Esophagus squamous epithelium (tissue), 5 donors: ENCODE results near the gene SYNE3. TPM values are rescaled to one million over a fixed set of nuclear protein-coding genes. Genes with fewer than 3 reads are reported as not detected.

ENCODE experiments used
- DNase-seq: peaks from one replicate; lab custom pipeline; 2025; lab: John Stamatoyannopoulos, UW
- H3K27ac ChIP-seq, 4 donors: fragments of 200-600 bp; sonication (generic); one replicate each; pipeline ENCODE4 v1.5.1; 2016 to 2019; ENCODE audit warnings: mild to moderate bottlenecking in 1 of 4
- H3K27me3 ChIP-seq, 4 donors: fragments of 200-600 bp; sonication (generic); 1 replicate in 3 of 4; 2 replicates in 1 of 4; pipeline versions ENCODE4 v1.5.1 to v1.6.0; 2017 to 2021; ENCODE audit warnings: antibody characterized with exemption in 1 of 4
- H3K36me3 ChIP-seq, 3 donors: fragments of 200-600 bp; sonication (generic); one replicate each; pipeline ENCODE4 v1.5.1; 2016 to 2019
- H3K4me1 ChIP-seq, 3 donors: fragments of 200-600 bp; sonication (generic); one replicate each; pipeline ENCODE4 v1.5.1; 2017 to 2019
- H3K4me3 ChIP-seq, 4 donors: fragments of 200-600 bp; sonication (generic); 1 replicate in 3 of 4; 2 replicates in 1 of 4; pipeline ENCODE4 v1.5.1; 2016 to 2019; ENCODE audit warnings: mild to moderate bottlenecking in 2 of 4, moderate library complexity in 1 of 4
- H3K9me3 ChIP-seq, 3 donors: fragments of 200-600 bp; sonication (generic); one replicate each; pipeline ENCODE4 v1.5.1; 2016 to 2019
- CTCF ChIP-seq, 6 experiments: fragments of 450-650 bp in 4 of 6; fragments of 200-600 bp in 2 of 6; sonication (generic) in 2 of 6; IDR thresholded peaks; one replicate each; pipeline ENCODE4 v1.5.1; 2016 to 2019; ENCODE audit warnings: antibody characterized with exemption in 6 of 6, mild to moderate bottlenecking in 4 of 6, moderate library complexity in 4 of 6
- POLR2A ChIP-seq, 4 donors: fragments of 450-650 bp; IDR thresholded peaks; one replicate each; pipeline ENCODE4 v1.6.1; 2017; ENCODE audit warnings: antibody characterized with exemption in 4 of 4, mild to moderate bottlenecking in 4 of 4, moderate library complexity in 3 of 4
- WGBS, 2 donors: methylation state at CpG; one replicate each; pipeline ENCODE4 v1.1.5; 2018; 5-methylcytosine and 5-hydroxymethylcytosine counted together
- intact Hi-C: fragments of 100-400 bp; cut with DNase I; formaldehyde crosslinking; loops from one replicate; pipeline ENCODE4 v1.15.0; 2022
- total RNA-seq, 4 donors: library from RNA; depleted of rRNA; stranded (reverse); fragments of >200 nt; gene quantifications; one replicate each; pipeline ENCODE4 v1.1.0, GENCODE V29; 2016
- donor health status: DM: yes; HTN: yes; CAD: no.

The SYNE3 gene
- total RNA-seq, 4 donors from 2014 or later = 1.5 to 11.6 (median 5.5) TPM

DNA sequence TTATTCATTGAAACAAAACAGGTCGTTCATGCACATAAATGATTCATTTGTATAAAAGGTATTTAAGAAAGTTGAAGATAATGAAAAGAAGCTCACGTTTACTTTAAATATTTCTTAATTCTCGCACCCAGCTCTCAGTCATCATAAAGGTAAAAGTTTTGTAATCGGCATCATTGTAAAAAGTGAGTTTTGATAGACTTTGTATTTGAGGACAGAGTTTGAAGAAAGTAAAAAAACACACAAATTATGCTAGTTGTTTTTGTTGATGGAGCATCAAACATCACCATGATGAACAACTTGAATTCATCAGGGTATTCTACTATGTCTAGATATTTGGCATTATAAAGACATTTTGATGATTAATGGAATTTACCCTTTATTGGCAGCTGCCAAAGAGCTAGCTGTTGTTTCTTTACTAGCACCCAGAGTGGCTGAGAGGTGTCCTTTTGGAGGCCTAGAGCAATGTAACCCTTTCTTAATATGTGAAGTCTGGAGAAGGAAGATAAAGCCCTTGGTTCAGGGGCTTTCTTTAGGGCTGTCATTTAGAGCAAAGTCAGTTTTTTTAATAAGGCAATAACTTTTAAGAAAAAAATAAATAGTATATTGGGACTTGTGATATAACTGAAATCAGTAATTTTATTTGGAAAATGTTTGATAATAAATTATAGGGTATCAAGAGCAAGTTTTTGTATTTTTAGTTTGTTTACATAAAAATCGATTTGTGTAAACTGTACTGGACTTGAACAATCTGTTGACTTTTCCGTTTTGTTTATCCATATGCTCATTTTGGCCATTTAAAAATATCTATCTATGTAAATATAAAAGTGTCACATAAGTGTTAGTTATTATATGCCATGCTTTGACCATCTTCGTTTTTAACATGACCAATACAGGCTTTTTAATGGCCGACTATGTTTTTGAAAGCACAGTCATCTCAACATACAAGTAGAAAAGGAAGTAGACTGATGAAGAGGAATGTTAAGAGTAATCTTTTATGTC, 25.8 kb upstream of the SYNE3 start:
- Histone ChIP-seq H3K4me1 (peaks cover 0 to 22% (median 9%) of the 10 kb centered on the region in 3 donors), H3K27ac (no peak overlapping the region), H3K9me3 (no peaks in the 10 kb centered on the region), H3K27me3 (no peaks in the 10 kb centered on the region), H3K36me3 (peaks cover 0 to 25% (median 0%) of the 10 kb centered on the region in 3 donors), H3K4me3 (no peak overlapping the region)
- TF ChIP-seq CTCF (IDR thresholded peaks at IDR 0.05) (no peak), POLR2A (IDR thresholded peaks at IDR 0.05) (no peak)
- 83 to 84% methylated on average over 8 of the region's 8 CpGs for WGBS, 2 donors
- DNase-seq = no peak
- intact Hi-C loops = no loop called here

GRCh38 chr14:95541346-95541745, 24.9 kb upstream of the SYNE3 start:
- TF ChIP-seq CTCF (IDR thresholded peaks at IDR 0.05) (no peak), POLR2A (IDR thresholded peaks at IDR 0.05) (no peak)
- 58 to 77% methylated on average over 4 of the region's 4 CpGs for WGBS, 2 donors
- Histone ChIP-seq H3K4me3 (no peak overlapping the region), H3K4me1 (peaks cover 4 to 31% (median 17%) of the 10 kb centered on the region in 3 donors), H3K36me3 (peaks cover 0 to 19% (median 0%) of the 10 kb centered on the region in 3 donors), H3K9me3 (no peaks in the 10 kb centered on the region), H3K27me3 (no peaks in the 10 kb centered on the region), H3K27ac (no peak overlapping the region)
- no peak for DNase-seq
- intact Hi-C loops = no loop called here

DNA sequence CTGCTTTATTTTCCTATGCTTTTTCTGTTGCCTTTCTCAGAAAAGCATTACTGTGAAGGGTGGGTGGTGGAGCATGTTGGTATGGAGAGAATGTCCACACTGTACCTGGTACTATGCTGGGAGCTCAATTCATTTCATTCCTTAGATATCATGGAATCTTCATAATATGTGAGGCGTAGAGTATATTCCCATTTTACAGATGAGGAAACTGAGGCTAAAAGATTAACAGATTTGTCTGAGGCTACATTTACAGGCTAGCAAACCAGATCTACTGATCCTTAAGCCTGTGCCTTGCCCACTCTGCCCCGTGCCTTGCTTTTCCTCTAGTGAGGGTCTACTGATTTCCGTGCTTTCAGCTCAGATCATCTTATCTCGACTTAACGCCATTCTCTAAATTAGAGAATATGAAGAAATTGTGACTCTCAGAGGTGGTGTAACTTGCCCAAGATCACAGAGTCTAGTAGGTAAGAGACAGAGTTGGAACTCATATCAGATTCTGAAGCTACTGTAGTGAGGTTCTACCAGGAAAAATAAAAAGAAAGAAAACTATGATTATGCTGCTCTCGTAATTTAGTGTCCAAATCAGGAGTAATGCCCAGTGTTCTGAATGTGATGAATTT, 23.9 kb upstream of the SYNE3 start:
- TF ChIP-seq CTCF (IDR thresholded peaks at IDR 0.05) (no peak), POLR2A (IDR thresholded peaks at IDR 0.05) (no peak)
- intact Hi-C loops = no loop called here
- H3K36me3 ChIP-seq = peaks cover 0 to 18% (median 0%) of the 10 kb centered on the region in 3 donors
- peaks cover 14 to 32% (median 25%) of the 10 kb centered on the region in 3 donors for H3K4me1 ChIP-seq
- no peak for DNase-seq
- H3K9me3 ChIP-seq = no peaks in the 10 kb centered on the region
- no peaks in the 10 kb centered on the region for H3K27me3 ChIP-seq
- WGBS, 2 donors = 98 to 99% methylated on average over 6 of the region's 6 CpGs
- no peak overlapping the region for H3K4me3 ChIP-seq
- no peak overlapping the region for H3K27ac ChIP-seq

DNA sequence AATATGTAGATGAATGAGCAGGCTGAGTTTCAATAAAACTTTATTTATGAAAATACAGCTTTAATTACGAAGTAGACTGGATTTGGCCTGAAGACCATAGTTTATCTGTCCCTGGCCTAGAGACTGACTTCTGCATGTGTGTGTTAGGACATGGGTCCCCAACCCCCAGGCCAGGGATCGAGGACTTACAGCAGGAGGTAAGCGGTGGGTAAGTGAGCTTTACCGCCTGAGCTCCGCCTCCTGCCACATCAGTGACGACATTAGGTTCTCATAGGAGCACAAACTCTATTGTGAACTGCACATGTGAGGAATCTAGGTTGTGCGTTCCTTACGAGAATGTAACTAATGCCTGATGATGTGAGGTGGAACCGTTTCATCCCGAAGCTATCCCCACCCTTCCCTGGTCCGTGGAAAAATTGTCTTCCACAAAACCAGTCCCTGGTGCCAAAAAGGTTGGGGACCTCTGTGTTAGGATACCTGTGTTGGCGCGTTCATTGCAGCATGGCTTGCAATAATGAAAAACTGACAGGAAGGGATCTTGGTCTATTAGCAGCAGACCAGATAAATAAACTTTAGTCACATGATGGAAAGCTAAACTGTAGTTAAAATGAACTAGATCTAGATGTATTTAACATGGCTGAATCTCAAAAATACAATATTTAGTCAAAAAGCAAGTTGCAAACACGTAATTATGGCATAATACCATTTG, 22.5 kb upstream of the SYNE3 start:
- DNase-seq = no peak
- WGBS, 2 donors = 86 to 91% methylated on average over 12 to 14 of the region's 14 CpGs
- intact Hi-C loops = no loop called here
- Histone ChIP-seq H3K36me3 (peaks cover 0 to 4% (median 0%) of the 10 kb centered on the region in 3 donors), H3K4me3 (no peak overlapping the region), H3K27me3 (no peaks in the 10 kb centered on the region), H3K9me3 (no peaks in the 10 kb centered on the region), H3K27ac (no peak overlapping the region), H3K4me1 (peaks cover 17 to 34% (median 25%) of the 10 kb centered on the region in 3 donors)
- no peak for TF ChIP-seq POLR2A (IDR thresholded peaks at IDR 0.05)
- no peak for TF ChIP-seq CTCF (IDR thresholded peaks at IDR 0.05)
